Measurements from ENCODE around the gene KAZN.

GRCh38 chr1:14794906-14795305 lies 196.4 kb downstream of the KAZN start:
- TF ChIP-seq CTCF (IDR thresholded peaks at IDR 0.05; ENCODE audit: insufficient read depth, low read depth, low read length) (no peak), EZH2 (IDR thresholded peaks at IDR 0.05; ENCODE audit: insufficient read depth, low read length) (no peak)
